Fibroblast of lung (primary cell): Measurements from ENCODE around the gene MAGED2. TPM values are rescaled to one million over a fixed set of nuclear protein-coding genes. Genes with fewer than 3 reads are reported as not detected.

Source experiments
- DNase-seq, 2 donors: peaks; one replicate each; pipeline versions ENCODE4 v3.0.0 to v3.0.0-alpha.2; 2010; ENCODE audit warnings: low read depth in 2 of 2
- H2AFZ ChIP-seq: 2 replicates; pipeline ENCODE4 v1.5.1; 2012; ENCODE audit warnings: low read length, control low read depth, inconsistent platforms
- H3K27ac ChIP-seq: 2 replicates; pipeline ENCODE4 v1.5.1; 2011; ENCODE audit warnings: low read length, control low read depth; ENCODE audit not compliant: insufficient read depth
- H3K27me3 ChIP-seq: 2 replicates; pipeline ENCODE4 v1.5.1; 2011; ENCODE audit warnings: mild to moderate bottlenecking, low read length; ENCODE audit not compliant: control insufficient read depth, insufficient read depth
- H3K36me3 ChIP-seq: 2 replicates; pipeline ENCODE4 v1.5.1; 2011; ENCODE audit warnings: low read length; ENCODE audit not compliant: control insufficient read depth, insufficient read depth
- H3K4me1 ChIP-seq: 2 replicates; pipeline ENCODE4 v1.5.1; 2011; ENCODE audit warnings: low read length; ENCODE audit not compliant: control insufficient read depth, insufficient read depth; ENCODE audit errors: extremely low read depth
- H3K4me2 ChIP-seq: 2 replicates; pipeline ENCODE4 v1.5.1; 2011; ENCODE audit warnings: low read length, control low read depth; ENCODE audit not compliant: insufficient read depth; ENCODE audit errors: extremely low read depth
- H3K4me3 ChIP-seq, 4 experiments: fragments of 200-600 bp in 1 of 4; sonication (generic) in 1 of 4; replicated peaks in 1 of 4; 2 replicates each; pipeline ENCODE4 v1.5.1; 2011 to 2016; ENCODE audit warnings: low read length in 4 of 4, low read depth in 3 of 4, mild to moderate bottlenecking in 3 of 4, control low read depth in 2 of 4, inconsistent platforms in 1 of 4, mixed read lengths in 1 of 4; ENCODE audit not compliant: insufficient read depth in 1 of 4; ENCODE audit errors: control extremely low read depth in 1 of 4
- H3K79me2 ChIP-seq: 2 replicates; pipeline ENCODE4 v1.5.1; 2012; ENCODE audit warnings: mild to moderate bottlenecking, low read length, inconsistent platforms; ENCODE audit not compliant: control insufficient read depth, insufficient read depth
- H3K9ac ChIP-seq: 2 replicates; pipeline ENCODE4 v1.5.1; 2011; ENCODE audit warnings: mild to moderate bottlenecking, low read length, control low read depth; ENCODE audit not compliant: insufficient read depth
- H3K9me3 ChIP-seq: 2 replicates; pipeline ENCODE4 v1.5.1; 2012; ENCODE audit warnings: low read depth, low read length; ENCODE audit not compliant: control insufficient read depth, insufficient read depth
- H4K20me1 ChIP-seq: 2 replicates; pipeline ENCODE4 v1.5.1; 2011; ENCODE audit warnings: low read length; ENCODE audit not compliant: control insufficient read depth, insufficient read depth; ENCODE audit errors: extremely low read depth
- CTCF ChIP-seq, 2 donors: IDR thresholded peaks in 1 of 2; conservative IDR thresholded peaks in 1 of 2; 1 replicate in 1 of 2; 2 replicates in 1 of 2; pipeline ENCODE4 v1.5.1; 2011 to 2012; ENCODE audit warnings: low read length in 2 of 2, control low read depth in 1 of 2, inconsistent platforms in 1 of 2, low read depth in 1 of 2, mild to moderate bottlenecking in 1 of 2
- EZH2 ChIP-seq: IDR thresholded peaks from 2 replicates; pipeline ENCODE4 v1.5.1; 2012; ENCODE audit warnings: low read length, control low read depth, mild to moderate bottlenecking; ENCODE audit errors: missing control alignments
- polyA plus RNA-seq, 2 donors: library from polyadenylated mRNA; depleted of rRNA in 1 of 2; stranded (reverse) in 1 of 2; unstranded in 1 of 2; fragments of >200 nt; gene quantifications; 2 replicates each; pipeline ENCODE4 v1.2.1, GENCODE V29; 2011 to 2012; ENCODE audit warnings: missing spikeins in 1 of 2
- total RNA-seq: library from RNA; depleted of rRNA; stranded (reverse); fragments of >200 nt; gene quantifications from 2 replicates; pipeline ENCODE4 v1.2.1, GENCODE V29; 2014

The MAGED2 gene
- total and polyA plus RNA-seq, 2 donors (not counting 1 experiment from before 2014, with no cell fraction given): 177 to 312 TPM

- Histone ChIP-seq H4K20me1 (no peaks in the 10 kb centered on the region), H3K9ac (no peak overlapping the region), H3K4me2 (no peak overlapping the region), H3K4me1 (no peaks in the 10 kb centered on the region), H3K79me2 (no peaks in the 10 kb centered on the region), H3K4me3 (no peak overlapping the region), H3K36me3 (no peaks in the 10 kb centered on the region), H3K27ac (no peak overlapping the region), H3K27me3 (no peaks in the 10 kb centered on the region), H2AFZ (no peak overlapping the region), H3K9me3 (no peaks in the 10 kb centered on the region)
- no peak for TF ChIP-seq CTCF (conservative IDR thresholded peaks at IDR 0.05 in 1 of 2, IDR thresholded peaks at IDR 0.05 in 1 of 2; ENCODE audit: low read depth in 1 of 2, low read length in 2 of 2)
- TF ChIP-seq EZH2: no peak
- DNase-seq: no peak
Measured at GRCh38 chrX:54820737-54821136, 13.2 kb downstream of the MAGED2 start.

- no peaks in the 10 kb centered on the region for H3K9me3 ChIP-seq
- no peaks in the 10 kb centered on the region for H3K36me3 ChIP-seq
- no peak overlapping the region for H3K4me3 ChIP-seq
- H3K27ac ChIP-seq: no peak overlapping the region
- H2AFZ ChIP-seq: no peak overlapping the region
- no peaks in the 10 kb centered on the region for H3K27me3 ChIP-seq
- no peaks in the 10 kb centered on the region for H4K20me1 ChIP-seq
- TF ChIP-seq EZH2 (no peak), CTCF (conservative IDR thresholded peaks at IDR 0.05 in 1 of 2, IDR thresholded peaks at IDR 0.05 in 1 of 2; ENCODE audit: low read depth in 1 of 2, low read length in 2 of 2) (no peak)
- DNase-seq: no peak
- H3K79me2 ChIP-seq: no peaks in the 10 kb centered on the region
- no peaks in the 10 kb centered on the region for H3K4me1 ChIP-seq
- H3K9ac ChIP-seq: no peak overlapping the region
- H3K4me2 ChIP-seq: no peak overlapping the region
Measured at GRCh38 chrX:54821310-54821709, 13.8 kb downstream of the MAGED2 start.

GRCh38 chrX:54824195-54824594 is 16.6 kb downstream of the MAGED2 start:
- H3K27me3 ChIP-seq: no peaks in the 10 kb centered on the region
- TF ChIP-seq CTCF (conservative IDR thresholded peaks at IDR 0.05 in 1 of 2, IDR thresholded peaks at IDR 0.05 in 1 of 2; ENCODE audit: low read depth in 1 of 2, low read length in 2 of 2) (no peak), EZH2 (no peak)
- H3K27ac ChIP-seq: no peak overlapping the region
- no peaks in the 10 kb centered on the region for H3K36me3 ChIP-seq
- no peak overlapping the region for H3K9ac ChIP-seq
- H3K9me3 ChIP-seq: no peaks in the 10 kb centered on the region
- DNase-seq: no peak
- no peaks in the 10 kb centered on the region for H3K4me1 ChIP-seq
- H2AFZ ChIP-seq: no peak overlapping the region
- H3K4me2 ChIP-seq: no peak overlapping the region
- no peak overlapping the region for H3K4me3 ChIP-seq
- H3K79me2 ChIP-seq: no peaks in the 10 kb centered on the region
- no peaks in the 10 kb centered on the region for H4K20me1 ChIP-seq
